ENCODE data around the gene RAI2.

The RAI2 gene

GRCh38 chrX:17860811-17861488, at the start of gene RAI2:
Gene RAI2, minus strand, starts transcription at chrX:17861298. Its CDS starts 59,288 bp downstream, at chrX:17802010.
- peak; percentile 29 for DNase-seq

GRCh38 chrX:17888421-17888820, 27.3 kb upstream of the RAI2 start:
- DNase-seq = no peak

- no peak for DNase-seq
Observed at GRCh38 chrX:17882680-17883079, 21.6 kb upstream of the RAI2 start.

- DNase-seq = no peak
Observed at GRCh38 chrX:17878028-17878670, 17.1 kb upstream of the RAI2 start.

- DNase-seq = no peak
Observed at GRCh38 chrX:17876135-17876534, 15.0 kb upstream of the RAI2 start.

GRCh38 chrX:17869580-17869979, 8.5 kb upstream of the RAI2 start:
- DNase-seq = no peak

GRCh38 chrX:17861489-17862011, 452 bp upstream of the RAI2 start:
- no peak for DNase-seq

- DNase-seq = peak; percentile 38
Observed at GRCh38 chrX:17860179-17860780, 818 bp downstream of the RAI2 start.

- no peak for DNase-seq
Observed at GRCh38 chrX:17859609-17860178, 1.4 kb downstream of the RAI2 start.

GRCh38 chrX:17854531-17854930, 6.6 kb downstream of the RAI2 start:
- DNase-seq = no peak

- no peak for DNase-seq
Observed at GRCh38 chrX:17854069-17854468, 7.0 kb downstream of the RAI2 start.

- DNase-seq = no peak
Observed at GRCh38 chrX:17851874-17852273, 9.2 kb downstream of the RAI2 start.

- DNase-seq = no peak
Observed at GRCh38 chrX:17848545-17849265, 12.4 kb downstream of the RAI2 start.

- DNase-seq = no peak
Observed at GRCh38 chrX:17846045-17846444, 15.1 kb downstream of the RAI2 start.

- DNase-seq = no peak
Observed at GRCh38 chrX:17844236-17844635, 16.9 kb downstream of the RAI2 start.

GRCh38 chrX:17842769-17843525, 18.2 kb downstream of the RAI2 start:
- no peak for DNase-seq

- DNase-seq = no peak
Observed at GRCh38 chrX:17839269-17839668, 21.8 kb downstream of the RAI2 start.

GRCh38 chrX:17836830-17837229, 24.3 kb downstream of the RAI2 start:
- no peak for DNase-seq

- DNase-seq = no peak
Observed at GRCh38 chrX:17833954-17834353, 27.1 kb downstream of the RAI2 start.

GRCh38 chrX:17831255-17831654, 29.8 kb downstream of the RAI2 start:
- no peak for DNase-seq

- DNase-seq = no peak
Observed at GRCh38 chrX:17830211-17830610, 30.9 kb downstream of the RAI2 start.

GRCh38 chrX:17829566-17829965, 31.5 kb downstream of the RAI2 start:
- no peak for DNase-seq

Measured in right hindlimb (tissue), 1 donor.